Lung (tissue), 12 donors: ENCODE results near the gene CDKAL1. TPM values are rescaled to one million over a fixed set of nuclear protein-coding genes. Genes with fewer than 3 reads are reported as not detected.

Experiments
- ATAC-seq: fragments of 200-7000 bp; cut with Tn5 transposase; one replicate; pipeline ENCODE4 v1.9.1; 2020; ENCODE audit warnings: moderate number of reproducible peaks; ENCODE audit not compliant: insufficient read depth, low FRiP score
- DNase-seq, 3 donors: peaks; one replicate each; pipeline ENCODE4 v3.0.0-alpha.2; 2013 to 2017
- H3K27ac ChIP-seq, 2 donors: one replicate each; pipeline ENCODE4 v1.5.1; 2013; ENCODE audit warnings: mild to moderate bottlenecking in 2 of 2, moderate library complexity in 2 of 2, control low read depth in 1 of 2, inconsistent platforms in 1 of 2, low read depth in 1 of 2, low read length in 1 of 2
- H3K27me3 ChIP-seq, 3 donors: one replicate each; pipeline ENCODE4 v1.5.1; 2013; ENCODE audit warnings: low read length in 2 of 3; ENCODE audit not compliant: control insufficient read depth in 3 of 3, insufficient read depth in 3 of 3
- H3K36me3 ChIP-seq, 4 donors: one replicate each; pipeline ENCODE4 v1.5.1; 2013; ENCODE audit warnings: low read length in 4 of 4, mild to moderate bottlenecking in 1 of 4, moderate library complexity in 1 of 4; ENCODE audit not compliant: control insufficient read depth in 4 of 4, insufficient read depth in 4 of 4
- H3K4me1 ChIP-seq, 5 donors: one replicate each; pipeline ENCODE4 v1.5.1; 2013; ENCODE audit warnings: low read length in 5 of 5, mild to moderate bottlenecking in 2 of 5, moderate library complexity in 1 of 5; ENCODE audit not compliant: control insufficient read depth in 5 of 5, insufficient read depth in 5 of 5
- H3K4me3 ChIP-seq: one replicate; pipeline ENCODE4 v1.5.1; 2013; ENCODE audit warnings: mild to moderate bottlenecking, control low read depth, moderate library complexity
- H3K9ac ChIP-seq, 2 donors: one replicate each; pipeline ENCODE4 v1.5.1; 2013; ENCODE audit warnings: low read length in 2 of 2, control low read depth in 1 of 2; ENCODE audit not compliant: insufficient read depth in 1 of 2
- H3K9me3 ChIP-seq, 4 donors: one replicate each; pipeline ENCODE4 v1.5.1; 2013; ENCODE audit warnings: low read length in 3 of 4, mild to moderate bottlenecking in 1 of 4, moderate library complexity in 1 of 4; ENCODE audit not compliant: control insufficient read depth in 4 of 4, insufficient read depth in 3 of 4
- WGBS, 2 donors: extraction: QIAGEN DNeasy Blood & Tissue Kit; methylation state at CpG; one replicate each; pipeline ENCODE4 v1.1.7; 2013; 5-methylcytosine and 5-hydroxymethylcytosine counted together
- polyA plus RNA-seq, 2 donors: library from polyadenylated mRNA; stranded (reverse); fragments of 200-250 nt; gene quantifications; one replicate each; pipeline ENCODE4 v1.2.1, GENCODE V29; 2013
- total RNA-seq, 2 donors: library from RNA; depleted of rRNA in 1 of 2; stranded (reverse); fragments of >200 nt in 1 of 2; gene quantifications; one replicate each; pipeline ENCODE4 v1.2.1, GENCODE V29; 2014 to 2021
- TF ChIP-seq, protein P1 (sequence below): IDR thresholded peaks from 2 replicates; pipeline ENCODE4 v1.5.1; 2012; ENCODE audit warnings: mild to moderate bottlenecking; ENCODE audit errors: control extremely low read depth, extremely low read depth
- donor health status: control.
- donor health status: control.
- donor health status: Bipolar disorder and iron deficiency.
- donor health status: healthy.
- donor health status: DM: yes; HTN: yes; CAD: no.

Gene CDKAL1
- total and polyA plus RNA-seq, 4 donors, result 4.0 to 39.0 (median 10.0) TPM

DNA sequence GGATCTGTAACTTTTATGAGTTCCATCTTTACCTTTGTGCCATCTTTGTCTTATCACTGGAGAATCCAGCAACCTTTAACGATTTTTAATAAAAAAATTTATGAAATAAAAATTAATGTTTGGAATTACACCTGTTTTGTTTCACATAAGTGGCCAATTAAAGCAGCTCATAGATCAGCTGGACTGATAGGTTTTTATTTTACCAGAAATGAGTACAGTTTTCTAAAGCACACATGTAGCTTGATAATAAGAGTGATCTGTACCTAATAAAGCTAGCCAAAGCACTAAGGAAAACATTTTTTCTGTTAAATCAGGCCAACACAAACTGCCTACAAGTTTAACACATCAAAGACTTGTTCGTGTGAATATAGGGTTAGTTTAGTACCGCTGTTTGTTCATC, 500.1 kb downstream of the CDKAL1 start:
- no peak overlapping the region for H3K27ac ChIP-seq
- DNase-seq (no peak), ATAC-seq (no peak)
- no peak overlapping the region for H3K9ac ChIP-seq
- H3K9me3 ChIP-seq, result no peaks in the 10 kb centered on the region
- no peaks in the 10 kb centered on the region for H3K27me3 ChIP-seq
- peaks cover 0 to 12% (median 1%) of the 10 kb centered on the region in 5 donors for H3K4me1 ChIP-seq
- H3K4me3 ChIP-seq, result no peak overlapping the region
- H3K36me3 ChIP-seq, result no peaks in the 10 kb centered on the region
- TF ChIP-seq, protein P1, sequence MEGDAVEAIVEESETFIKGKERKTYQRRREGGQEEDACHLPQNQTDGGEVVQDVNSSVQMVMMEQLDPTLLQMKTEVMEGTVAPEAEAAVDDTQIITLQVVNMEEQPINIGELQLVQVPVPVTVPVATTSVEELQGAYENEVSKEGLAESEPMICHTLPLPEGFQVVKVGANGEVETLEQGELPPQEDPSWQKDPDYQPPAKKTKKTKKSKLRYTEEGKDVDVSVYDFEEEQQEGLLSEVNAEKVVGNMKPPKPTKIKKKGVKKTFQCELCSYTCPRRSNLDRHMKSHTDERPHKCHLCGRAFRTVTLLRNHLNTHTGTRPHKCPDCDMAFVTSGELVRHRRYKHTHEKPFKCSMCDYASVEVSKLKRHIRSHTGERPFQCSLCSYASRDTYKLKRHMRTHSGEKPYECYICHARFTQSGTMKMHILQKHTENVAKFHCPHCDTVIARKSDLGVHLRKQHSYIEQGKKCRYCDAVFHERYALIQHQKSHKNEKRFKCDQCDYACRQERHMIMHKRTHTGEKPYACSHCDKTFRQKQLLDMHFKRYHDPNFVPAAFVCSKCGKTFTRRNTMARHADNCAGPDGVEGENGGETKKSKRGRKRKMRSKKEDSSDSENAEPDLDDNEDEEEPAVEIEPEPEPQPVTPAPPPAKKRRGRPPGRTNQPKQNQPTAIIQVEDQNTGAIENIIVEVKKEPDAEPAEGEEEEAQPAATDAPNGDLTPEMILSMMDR, result no peak
- WGBS, 2 donors, result 76 to 89% methylated on average over 3 of the region's 3 CpGs

DNA sequence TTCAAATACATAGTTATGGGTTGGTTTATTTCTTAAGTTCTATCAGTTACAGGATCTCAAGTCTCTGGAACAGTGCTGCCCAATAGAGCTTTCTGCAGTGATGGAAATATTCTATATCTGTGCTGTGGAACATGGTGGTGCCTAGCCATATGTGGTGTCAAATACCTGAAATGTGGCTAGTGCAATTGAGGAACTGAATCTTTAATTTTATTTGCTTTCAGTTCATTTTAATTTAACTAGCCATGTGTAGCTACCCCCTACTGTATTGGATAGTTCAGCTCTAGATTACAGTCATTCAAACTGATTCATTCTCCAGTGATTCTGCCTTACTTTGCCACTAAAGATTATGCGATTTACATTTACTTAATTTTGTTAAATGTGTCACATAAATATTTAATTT, 503.2 kb downstream of the CDKAL1 start:
- Histone ChIP-seq H3K27me3 (no peaks in the 10 kb centered on the region), H3K9ac (no peak overlapping the region), H3K4me1 (peaks cover 0 to 12% (median 1%) of the 10 kb centered on the region in 5 donors), H3K36me3 (no peaks in the 10 kb centered on the region), H3K27ac (no peak overlapping the region), H3K9me3 (no peaks in the 10 kb centered on the region), H3K4me3 (no peak overlapping the region)
- ATAC-seq (no peak), DNase-seq (no peak)
- 97 to 98% methylated on average over 1 of the region's 1 CpG for WGBS, 2 donors
- TF ChIP-seq, protein P1, result no peak

DNA sequence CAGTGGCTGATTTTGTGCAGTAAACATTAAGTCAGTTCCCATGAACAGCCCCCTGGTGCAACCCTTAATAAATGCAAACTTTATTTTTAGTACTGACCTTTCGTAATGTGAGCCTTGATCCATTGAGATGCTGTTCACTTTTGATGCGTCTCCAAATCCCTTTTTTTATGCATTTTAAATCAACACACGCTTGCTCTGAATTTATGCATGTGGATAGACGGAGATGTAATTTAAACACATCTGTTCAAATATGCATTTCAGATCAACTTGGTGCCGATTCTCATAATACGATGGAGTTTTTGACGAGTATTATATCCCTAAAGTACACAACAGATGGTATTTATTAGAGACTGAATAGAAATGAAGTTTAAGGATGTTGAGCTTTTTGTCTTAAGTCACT, 505.7 kb downstream of the CDKAL1 start:
- H3K27me3 ChIP-seq, result no peaks in the 10 kb centered on the region
- no peak overlapping the region for H3K27ac ChIP-seq
- DNase-seq (no peak), ATAC-seq (no peak)
- no peak overlapping the region for H3K4me3 ChIP-seq
- no peak overlapping the region for H3K9ac ChIP-seq
- 92 to 94% methylated on average over 7 of the region's 7 CpGs for WGBS, 2 donors
- H3K4me1 ChIP-seq, result no peaks in the 10 kb centered on the region
- TF ChIP-seq, protein P1, result no peak
- H3K9me3 ChIP-seq, result no peaks in the 10 kb centered on the region
- H3K36me3 ChIP-seq, result no peaks in the 10 kb centered on the region

DNA sequence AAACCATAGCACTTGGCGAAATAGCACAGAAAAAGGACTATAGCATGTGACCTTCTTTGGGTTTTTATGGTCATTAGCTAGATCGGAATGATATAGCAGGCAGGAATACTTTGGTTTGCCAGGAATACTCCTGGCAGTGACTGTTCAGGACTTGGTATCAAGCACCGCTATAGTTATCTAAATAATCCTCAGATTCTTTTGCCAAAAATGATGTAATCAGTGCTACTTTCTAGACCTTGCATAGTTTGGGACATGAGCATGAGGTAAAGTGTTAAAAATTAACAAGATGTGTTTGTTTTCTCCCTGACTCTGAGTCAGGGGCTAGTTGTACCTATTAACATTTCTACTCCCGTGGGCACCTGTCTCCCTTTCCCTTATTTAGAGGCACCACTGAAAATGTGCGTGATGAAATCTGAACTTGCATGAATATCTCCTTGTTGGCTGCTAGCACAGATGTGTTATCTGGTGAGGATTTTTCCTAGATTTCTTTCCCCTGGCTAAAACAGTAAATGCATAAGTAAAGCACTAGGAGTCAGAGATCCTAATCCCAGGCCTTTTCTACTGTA, 511.0 kb downstream of the CDKAL1 start:
- Histone ChIP-seq H3K9me3 (no peaks in the 10 kb centered on the region), H3K4me3 (no peak overlapping the region), H3K4me1 (peaks cover 0 to 12% (median 4%) of the 10 kb centered on the region in 5 donors), H3K27ac (no peak overlapping the region), H3K36me3 (peaks cover 0 to under 1% (median 0%) of the 10 kb centered on the region in 4 donors), H3K27me3 (no peaks in the 10 kb centered on the region), H3K9ac (no peak overlapping the region)
- 83 to 90% methylated on average over 5 of the region's 5 CpGs for WGBS, 2 donors
- TF ChIP-seq, protein P1, result no peak
- no peak for DNase-seq
- ATAC-seq, result no peak
